ENCODE data around the gene ZNF766.

- TF ChIP-seq FOXJ3 (CRISPR knock-in tag; IDR thresholded peaks at IDR 0.05; ENCODE audit: borderline replicate concordance) = no peak
- TF ChIP-seq JUN (CRISPR knock-in tag; IDR thresholded peaks at IDR 0.05) = no peak
- TF ChIP-seq CTCF (IDR thresholded peaks at IDR 0.05) = no peak
- TF ChIP-seq ATF1 (CRISPR knock-in tag; IDR thresholded peaks at IDR 0.05) = no peak
- no peak for TF ChIP-seq SP1 (CRISPR knock-in tag; conservative IDR thresholded peaks at IDR 0.05)
- TF ChIP-seq SMAD3 (CRISPR knock-in tag; IDR thresholded peaks at IDR 0.05; ENCODE audit: borderline replicate concordance) = no peak
Measured at GRCh38 chr19:52231154-52231910, 38.1 kb upstream of the ZNF766 start.
